PC-9 (cell line): ENCODE results near the gene TRAPPC13. TPM values are rescaled to one million over a fixed set of nuclear protein-coding genes. Genes with fewer than 3 reads are reported as not detected.

ENCODE experiments used
- BruUV-seq: library from RNA; stranded (reverse); fragments of 400-500 nt; replicated peaks from 2 replicates; lab custom pipeline; 2021; lab: Mats Ljungman, UMichigan
- CTCF ChIA-PET: fragments of 300-600 bp; sonication (Branson Sonifier 250); formaldehyde crosslinking; loops from one replicate; lab custom pipeline; 2022; ENCODE audit warnings: antibody characterized with exemption; lab: Charles Lee
- POLR2A ChIA-PET: fragments of 300-600 bp; sonication (Branson Sonifier 250); formaldehyde crosslinking; loops from one replicate; lab custom pipeline; 2022; ENCODE audit warnings: antibody characterized with exemption; ENCODE audit not compliant: unreplicated experiment; lab: Charles Lee
- DNase-seq, 2 experiments: peaks; one replicate each; pipeline versions ENCODE4 v3.0.0 to v3.0.0-alpha.2; 2015 to 2022; ENCODE audit warnings: mixed read lengths in 1 of 2
- H2AFZ ChIP-seq: fragments of 200-600 bp; sonication (generic); 2 replicates; pipeline ENCODE4 v1.8.1; 2017; ENCODE audit warnings: antibody characterized with exemption
- H3F3A ChIP-seq: fragments of 200-600 bp; sonication (generic); 2 replicates; pipeline ENCODE4 v1.8.1; 2017; ENCODE audit warnings: antibody characterized with exemption, mild to moderate bottlenecking, low read depth; ENCODE audit not compliant: insufficient read depth
- H3K27ac ChIP-seq: fragments of 200-600 bp; sonication (generic); 2 replicates; pipeline ENCODE4 v1.6.1; 2016; ENCODE audit warnings: mixed run types
- H3K27me3 ChIP-seq: fragments of 200-600 bp; sonication (generic); 2 replicates; pipeline ENCODE4 v1.6.1; 2016; ENCODE audit warnings: low read depth, mixed run types; ENCODE audit not compliant: insufficient read depth
- H3K36me3 ChIP-seq: fragments of 200-600 bp; sonication (generic); 2 replicates; pipeline ENCODE4 v1.6.1; 2016; ENCODE audit warnings: low read depth, mixed run types
- H3K4me1 ChIP-seq: fragments of 200-600 bp; sonication (generic); replicated peaks from 2 replicates; pipeline ENCODE4 v1.6.1; 2016; ENCODE audit warnings: mixed run types; ENCODE audit not compliant: insufficient read depth
- H3K4me2 ChIP-seq: fragments of 200-600 bp; sonication (generic); 2 replicates; pipeline ENCODE4 v1.6.1; 2017; ENCODE audit warnings: mixed run types
- H3K4me3 ChIP-seq: fragments of 200-600 bp; sonication (generic); 2 replicates; pipeline ENCODE4 v1.6.1; 2016; ENCODE audit warnings: mixed run types
- H3K79me2 ChIP-seq: fragments of 200-600 bp; sonication (generic); 2 replicates; pipeline ENCODE4 v1.6.1; 2017; ENCODE audit warnings: low read depth, mixed run types
- H3K9me2 ChIP-seq: fragments of 200-600 bp; sonication (generic); 2 replicates; pipeline ENCODE4 v1.8.1; 2017; ENCODE audit warnings: mild to moderate bottlenecking; ENCODE audit not compliant: insufficient read depth
- H3K9me3 ChIP-seq: fragments of 200-600 bp; sonication (generic); 2 replicates; pipeline ENCODE4 v1.8.1; 2016; ENCODE audit warnings: low read depth; ENCODE audit not compliant: insufficient read depth
- H4K20me1 ChIP-seq: fragments of 200-600 bp; sonication (generic); 2 replicates; pipeline ENCODE4 v1.8.1; 2017; ENCODE audit not compliant: insufficient read depth
- CTCF ChIP-seq: fragments of 200-600 bp; sonication (generic); conservative IDR thresholded peaks from 2 replicates; pipeline ENCODE4 v1.6.1; 2017; ENCODE audit warnings: mixed run types, antibody characterized with exemption, mild to moderate bottlenecking, moderate library complexity
- EZH2 ChIP-seq: fragments of 200-600 bp; sonication (generic); IDR thresholded peaks from 2 replicates; pipeline ENCODE4 v1.8.0; 2017; ENCODE audit warnings: antibody characterized with exemption, low read depth
- intact Hi-C: fragments of 100-400 bp; cut with micrococcal nuclease; formaldehyde crosslinking; loops from one replicate; pipeline ENCODE4 v1.10.0; 2022; ENCODE audit not compliant: unreplicated experiment
- total RNA-seq: library from RNA; stranded (reverse); gene quantifications from 2 replicates; pipeline ENCODE4 v1.2.3, GENCODE V29; 2021

Gene TRAPPC13
- total RNA-seq, 1 experiment from 2014 or later = 16.2 TPM

GRCh38 chr5:65699338-65699737, 74.5 kb downstream of the TRAPPC13 start:
- Histone ChIP-seq H3F3A (no peaks in the 10 kb centered on the region), H3K27me3 (no peaks in the 10 kb centered on the region), H3K9me3 (no peaks in the 10 kb centered on the region), H3K4me2 (no peak overlapping the region), H3K79me2 (no peaks in the 10 kb centered on the region), H3K27ac (no peak overlapping the region), H3K4me1 (no peaks in the 10 kb centered on the region), H3K9me2 (no peaks in the 10 kb centered on the region), H2AFZ (no peak overlapping the region), H3K36me3 (no peaks in the 10 kb centered on the region), H3K4me3 (no peak overlapping the region), H4K20me1 (no peaks in the 10 kb centered on the region)
- no peak for DNase-seq
- BruUV-seq = no TSS peak
- ChIA-PET CTCF (no interaction called here), POLR2A (no interaction called here)
- TF ChIP-seq CTCF = no peak
- TF ChIP-seq EZH2 = no peak
- intact Hi-C loops = no loop called here

GRCh38 chr5:65702036-65702435, 77.2 kb downstream of the TRAPPC13 start:
- DNase-seq = no peak
- no peak overlapping the region for H2AFZ ChIP-seq
- CTCF ChIA-PET = no interaction called here
- H3K36me3 ChIP-seq = no peaks in the 10 kb centered on the region
- H3K4me1 ChIP-seq = no peaks in the 10 kb centered on the region
- no peak overlapping the region for H3K4me2 ChIP-seq
- intact Hi-C loops = no loop called here
- no peaks in the 10 kb centered on the region for H3F3A ChIP-seq
- no peak overlapping the region for H3K4me3 ChIP-seq
- POLR2A ChIA-PET = no interaction called here
- no peaks in the 10 kb centered on the region for H3K9me3 ChIP-seq
- no peaks in the 10 kb centered on the region for H4K20me1 ChIP-seq
- no TSS peak for BruUV-seq
- no peaks in the 10 kb centered on the region for H3K79me2 ChIP-seq
- H3K9me2 ChIP-seq = no peaks in the 10 kb centered on the region
- TF ChIP-seq CTCF (no peak), EZH2 (no peak)
- no peak overlapping the region for H3K27ac ChIP-seq
- H3K27me3 ChIP-seq = no peaks in the 10 kb centered on the region

GRCh38 chr5:65704621-65705239, 79.9 kb downstream of the TRAPPC13 start:
- no peaks in the 10 kb centered on the region for H3K27me3 ChIP-seq
- no peaks in the 10 kb centered on the region for H4K20me1 ChIP-seq
- intact Hi-C loops = no loop called here
- no peaks in the 10 kb centered on the region for H3K79me2 ChIP-seq
- DNase-seq = no peak
- H3K27ac ChIP-seq = no peak overlapping the region
- no peaks in the 10 kb centered on the region for H3K36me3 ChIP-seq
- H2AFZ ChIP-seq = no peak overlapping the region
- H3K9me2 ChIP-seq = no peaks in the 10 kb centered on the region
- H3F3A ChIP-seq = no peaks in the 10 kb centered on the region
- H3K4me1 ChIP-seq = no peaks in the 10 kb centered on the region
- BruUV-seq = no TSS peak
- POLR2A ChIA-PET = no interaction called here
- H3K4me3 ChIP-seq = no peak overlapping the region
- no peak overlapping the region for H3K4me2 ChIP-seq
- H3K9me3 ChIP-seq = no peaks in the 10 kb centered on the region
- TF ChIP-seq EZH2 (no peak), CTCF (no peak)
- CTCF ChIA-PET = no interaction called here
